ENCODE data around the gene PDCD4. TPM values are rescaled to one million over a fixed set of nuclear protein-coding genes. Genes with fewer than 3 reads are reported as not detected.

PDCD4 gene
- 19.6 and 85.8 TPM in 2 replicates for total RNA-seq

DNA sequence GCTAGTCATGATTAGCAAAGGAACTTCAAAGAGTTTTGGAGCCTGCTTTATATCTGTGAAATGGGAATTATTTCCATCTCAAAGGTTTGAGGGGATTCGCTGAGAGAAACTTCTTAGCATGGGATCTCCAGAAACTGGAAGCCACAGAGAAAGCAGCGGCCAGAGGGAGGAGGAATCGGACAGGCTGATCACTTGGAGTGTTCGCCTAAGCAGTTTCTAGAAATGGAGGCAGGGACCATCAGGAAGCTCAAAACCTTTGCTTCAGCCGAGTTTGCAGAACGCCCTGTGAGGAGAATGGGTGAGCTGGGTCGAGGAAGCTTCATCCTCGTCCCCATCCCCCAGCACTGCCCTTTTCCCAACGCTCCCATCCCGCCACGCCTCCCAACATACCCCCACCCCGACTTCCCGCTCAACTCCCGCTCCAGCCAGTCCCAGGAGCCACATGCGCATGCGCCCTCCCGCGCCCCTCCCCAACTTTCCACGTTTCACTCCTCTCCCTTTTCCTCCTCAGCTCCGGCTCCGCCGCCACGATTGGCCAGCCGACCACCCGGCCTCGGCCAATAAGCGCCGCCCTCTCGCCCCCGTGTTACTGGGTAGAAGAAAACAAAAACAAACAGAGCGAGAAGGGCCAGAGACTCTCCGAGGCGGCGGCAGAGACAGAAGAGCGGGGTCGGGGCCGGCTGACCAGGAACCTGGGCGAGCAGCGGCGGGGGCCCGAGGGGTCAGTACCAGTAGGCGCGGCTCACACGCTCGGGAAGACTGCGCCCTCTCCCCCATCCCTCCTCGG, at the start of gene PDCD4:
Gene PDCD4, plus strand, starts transcription at position 631 of the 787 bp plus-strand sequence. CDS start 4,100 bp downstream, outside the sequence.

GRCh38 chr10:110918643-110919348, 47.1 kb downstream of the PDCD4 start, which contains the start of gene BBIP1:
Gene BBIP1, minus strand, starts transcription at chr10:110919180. Its CDS starts 1,023 bp downstream, at chr10:110918157.

DNA sequence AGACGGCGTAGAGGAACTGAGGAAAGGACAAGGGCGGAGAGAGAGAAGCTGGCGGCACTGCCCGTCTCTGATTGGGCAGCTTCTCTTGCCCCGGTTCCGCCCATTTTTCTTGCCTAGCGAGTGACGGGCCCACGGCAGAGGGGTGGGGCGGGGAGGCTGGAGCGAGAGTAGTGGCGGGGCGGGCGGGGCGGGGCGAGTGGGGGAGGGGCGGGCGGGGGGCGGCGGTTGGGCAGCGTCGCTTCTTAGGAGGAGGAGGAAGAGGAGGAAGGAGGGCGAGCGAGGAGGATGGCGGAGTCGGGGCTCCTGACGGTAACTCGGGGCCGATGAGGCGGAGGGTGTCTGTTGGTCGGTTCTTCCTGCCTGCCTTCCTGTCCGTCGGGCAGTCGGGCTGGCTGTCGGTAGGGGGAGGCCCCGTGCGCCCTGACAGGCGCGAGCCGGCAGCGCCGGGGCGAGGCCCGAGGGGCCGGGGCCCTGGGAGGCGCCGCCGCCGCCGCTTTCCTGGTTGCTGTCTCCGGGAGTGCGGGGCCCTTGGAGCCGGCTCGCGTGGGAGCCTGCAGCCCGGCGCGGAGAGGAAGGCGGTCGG, 47.7 kb downstream of the PDCD4 start, which contains the start of gene SHOC2:
Gene SHOC2, plus strand, starts transcription at position 256 of the 583 bp plus-strand sequence. CDS start 44,755 bp downstream, outside the sequence.

Other genes starting within 250 kb of the PDCD4 start
- gene RBM20, start 227.6 kb upstream of the PDCD4 start, total RNA-seq = 0.12 TPM in 1 of 2 replicates, not detected in the other
- 16.6 and 21.9 TPM in 2 replicates for gene BBIP1, start 47.3 kb downstream of the PDCD4 start, total RNA-seq
- gene SHOC2, start 47.7 kb downstream of the PDCD4 start, total RNA-seq = 21.8 and 26.0 TPM in 2 replicates
- gene ADRA2A, start 205.1 kb downstream of the PDCD4 start, total RNA-seq = under 0.01 and 3.7 TPM in 2 replicates